LNCaP clone FGC (cell line): ENCODE data around the gene TM2D3.

Experiments
- DNase-seq: peaks from one replicate; pipeline ENCODE4 v3.0.0-alpha.2; 2011; ENCODE audit warnings: low read depth
- H3K4me3 ChIP-seq: 2 replicates; pipeline ENCODE4 v1.5.1; 2011; ENCODE audit warnings: mild to moderate bottlenecking, low read depth, low read length, control low read depth
- CTCF ChIP-seq: IDR thresholded peaks from 2 replicates; pipeline ENCODE4 v1.5.1; 2012; ENCODE audit warnings: mild to moderate bottlenecking; ENCODE audit not compliant: control insufficient read depth, insufficient read depth; ENCODE audit errors: extremely low read depth

Gene TM2D3

GRCh38 chr15:101617390-101617965 is 34.7 kb downstream of the TM2D3 start:
- DNase-seq: no peak
- TF ChIP-seq CTCF: no peak
- no peak overlapping the region for H3K4me3 ChIP-seq

GRCh38 chr15:101615986-101616848 is 36.0 kb downstream of the TM2D3 start:
- TF ChIP-seq CTCF: no peak
- DNase-seq: peak; percentile 82
- H3K4me3 ChIP-seq: peak overlapping the region; percentile 32

GRCh38 chr15:101615414-101615985 is 36.7 kb downstream of the TM2D3 start:
- no peak for TF ChIP-seq CTCF
- no peak for DNase-seq
- H3K4me3 ChIP-seq: no peak overlapping the region

- no peak for TF ChIP-seq CTCF
- DNase-seq: no peak
- H3K4me3 ChIP-seq: no peak overlapping the region
Measured at GRCh38 chr15:101614761-101615160, 37.4 kb downstream of the TM2D3 start.

GRCh38 chr15:101614001-101614585 is 38.1 kb downstream of the TM2D3 start:
- DNase-seq: no peak
- no peak for TF ChIP-seq CTCF
- no peak overlapping the region for H3K4me3 ChIP-seq

- H3K4me3 ChIP-seq: no peak overlapping the region
- TF ChIP-seq CTCF: no peak
- peak; percentile 62 for DNase-seq
Measured at GRCh38 chr15:101613130-101614000, 38.8 kb downstream of the TM2D3 start.
